OCI-LY7 (cell line): ENCODE results near the gene ECE1. TPM values are rescaled to one million over a fixed set of nuclear protein-coding genes. Genes with fewer than 3 reads are reported as not detected.

ENCODE experiments used
- BruUV-seq: library from RNA; stranded (reverse); fragments of 400-500 nt; replicated peaks from 2 replicates; lab custom pipeline; 2021; lab: Mats Ljungman, UMichigan
- CTCF ChIA-PET: fragments of 300-600 bp; sonication (Branson Sonifier 250); formaldehyde crosslinking; loops from one replicate; lab custom pipeline; 2022; ENCODE audit warnings: antibody characterized with exemption; ENCODE audit not compliant: unreplicated experiment; lab: Charles Lee
- POLR2A ChIA-PET: fragments of 300-600 bp; sonication (Branson Sonifier 250); formaldehyde crosslinking; loops from one replicate; lab custom pipeline; 2022; ENCODE audit warnings: antibody characterized with exemption; lab: Charles Lee
- DNase-seq: peaks from one replicate; pipeline ENCODE4 v3.0.0-alpha.2; 2015; ENCODE audit warnings: low spot score
- H2AFZ ChIP-seq: fragments of 200-600 bp; sonication (generic), shearing (Covaris generic); 2 replicates; pipeline ENCODE4 v1.6.1; 2014; ENCODE audit warnings: mild to moderate bottlenecking, antibody characterized with exemption, low read length, moderate library complexity
- H3K27ac ChIP-seq: fragments of 200-600 bp; sonication (generic); 2 replicates; pipeline ENCODE4 v1.5.1; 2014; ENCODE audit warnings: mixed run types, low read depth, mild to moderate bottlenecking, moderate library complexity, low read length, inconsistent platforms; ENCODE audit not compliant: poor library complexity, severe bottlenecking
- H3K36me3 ChIP-seq: fragments of 200-600 bp; sonication (generic); 2 replicates; pipeline ENCODE4 v1.6.1; 2014; ENCODE audit warnings: mild to moderate bottlenecking, antibody characterized with exemption, low read length, moderate library complexity, mixed read lengths; ENCODE audit not compliant: insufficient read depth
- H3K4me1 ChIP-seq: fragments of 200-600 bp; sonication (generic); 2 replicates; pipeline ENCODE4 v1.5.1; 2014; ENCODE audit warnings: mild to moderate bottlenecking, low read length; ENCODE audit not compliant: insufficient read depth, poor library complexity, severe bottlenecking
- H3K4me2 ChIP-seq: fragments of 200-600 bp; sonication (generic); 2 replicates; pipeline ENCODE4 v1.6.1; 2014; ENCODE audit warnings: mild to moderate bottlenecking, low read length
- H3K4me3 ChIP-seq: fragments of 200-600 bp; sonication (generic); 2 replicates; pipeline ENCODE4 v1.5.1; 2014; ENCODE audit warnings: mild to moderate bottlenecking, low read depth, low read length; ENCODE audit not compliant: poor library complexity, severe bottlenecking
- H3K79me2 ChIP-seq: fragments of 200-600 bp; sonication (generic); 2 replicates; pipeline ENCODE4 v1.6.1; 2016; ENCODE audit warnings: low read depth, mild to moderate bottlenecking, low read length, moderate library complexity, mixed read lengths; ENCODE audit not compliant: insufficient read depth
- H3K9me2 ChIP-seq: fragments of 200-600 bp; sonication (generic); 2 replicates; pipeline ENCODE4 v1.6.1; 2016; ENCODE audit warnings: mild to moderate bottlenecking, low read length, mixed read lengths; ENCODE audit not compliant: insufficient read depth
- H3K9me3 ChIP-seq: fragments of 200-600 bp; sonication (generic); 2 replicates; pipeline ENCODE4 v1.6.1; 2014; ENCODE audit warnings: mild to moderate bottlenecking, mixed run types, low read length, mixed read lengths
- H4K20me1 ChIP-seq: fragments of 200-600 bp; sonication (generic); 2 replicates; pipeline ENCODE4 v1.6.1; 2014; ENCODE audit warnings: mild to moderate bottlenecking, antibody characterized with exemption, low read length, moderate library complexity, mixed read lengths; ENCODE audit not compliant: insufficient read depth
- CTCF ChIP-seq: fragments of 200-600 bp; sonication (generic); conservative IDR thresholded peaks from 2 replicates; pipeline ENCODE4 v1.5.1; 2014; ENCODE audit warnings: mild to moderate bottlenecking, antibody characterized with exemption, low read length, moderate library complexity, mixed read lengths
- EZH2phosphoT487 ChIP-seq: fragments of 200-600 bp; sonication (generic); IDR thresholded peaks from 2 replicates; pipeline ENCODE4 v1.6.1; 2018; ENCODE audit warnings: low read depth, borderline replicate concordance, mild to moderate bottlenecking, mixed run types, antibody characterized with exemption, low read length, moderate library complexity, mixed read lengths
- intact Hi-C: fragments of 100-400 bp; cut with micrococcal nuclease; formaldehyde crosslinking; loops from one replicate; pipeline ENCODE4 v1.10.0; 2022; ENCODE audit not compliant: unreplicated experiment
- total RNA-seq, 2 experiments: library from RNA; depleted of rRNA in 1 of 2; stranded (reverse); fragments of >200 nt in 1 of 2; shearing (Covaris generic) in 1 of 2; gene quantifications; 2 replicates each; pipeline ENCODE4 v1.2.3, GENCODE V29; 2014 to 2022

Gene ECE1
- total RNA-seq, 2 experiments from 2014 or later, result 20.0 to 32.8 TPM

GRCh38 chr1:21237446-21238088, 52.7 kb downstream of the ECE1 start:
- Histone ChIP-seq H3K27ac (no peak overlapping the region), H4K20me1 (no peaks in the 10 kb centered on the region), H3K4me2 (no peak overlapping the region), H3K9me3 (no peaks in the 10 kb centered on the region), H3K4me3 (no peak overlapping the region), H3K4me1 (no peaks in the 10 kb centered on the region), H2AFZ (no peak overlapping the region), H3K36me3 (no peaks in the 10 kb centered on the region), H3K9me2 (no peaks in the 10 kb centered on the region), H3K79me2 (no peaks in the 10 kb centered on the region)
- CTCF ChIA-PET, result no interaction called here
- intact Hi-C loops, result loop anchor here (10.0 kb wide), 1 partner anchor 337 kb away; no protein-coding TSS in a partner anchor
- DNase-seq, result no peak
- TF ChIP-seq EZH2phosphoT487 (no peak), CTCF (no peak)
- POLR2A ChIA-PET, result no interaction called here
- BruUV-seq, result no TSS peak

GRCh38 chr1:21236178-21236577, 54.1 kb downstream of the ECE1 start:
- H3K4me2 ChIP-seq, result no peak overlapping the region
- no peaks in the 10 kb centered on the region for H4K20me1 ChIP-seq
- intact Hi-C loops, result loop anchor here (10.0 kb wide), 1 partner anchor 339 kb away; no protein-coding TSS in a partner anchor
- H3K27ac ChIP-seq, result no peak overlapping the region
- H3K4me3 ChIP-seq, result no peak overlapping the region
- no peaks in the 10 kb centered on the region for H3K4me1 ChIP-seq
- H2AFZ ChIP-seq, result no peak overlapping the region
- CTCF ChIA-PET, result no interaction called here
- no peaks in the 10 kb centered on the region for H3K9me2 ChIP-seq
- no peak for TF ChIP-seq CTCF
- TF ChIP-seq EZH2phosphoT487, result no peak
- H3K79me2 ChIP-seq, result no peaks in the 10 kb centered on the region
- DNase-seq, result no peak
- no peaks in the 10 kb centered on the region for H3K9me3 ChIP-seq
- no TSS peak for BruUV-seq
- POLR2A ChIA-PET, result no interaction called here
- no peaks in the 10 kb centered on the region for H3K36me3 ChIP-seq

GRCh38 chr1:21234779-21235178, 55.5 kb downstream of the ECE1 start:
- BruUV-seq, result no TSS peak
- intact Hi-C loops, result loop anchor here (5.0 to 10.0 kb wide), 2 partner anchors 340 to 423 kb away; no protein-coding TSS in a partner anchor
- POLR2A ChIA-PET, result no interaction called here
- Histone ChIP-seq H3K79me2 (no peaks in the 10 kb centered on the region), H3K4me2 (no peak overlapping the region), H3K27ac (no peak overlapping the region), H3K9me2 (no peaks in the 10 kb centered on the region), H3K36me3 (no peaks in the 10 kb centered on the region), H3K4me1 (no peaks in the 10 kb centered on the region), H3K4me3 (no peak overlapping the region), H2AFZ (no peak overlapping the region), H4K20me1 (no peaks in the 10 kb centered on the region), H3K9me3 (no peaks in the 10 kb centered on the region)
- CTCF ChIA-PET, result no interaction called here
- no peak for TF ChIP-seq CTCF
- TF ChIP-seq EZH2phosphoT487, result no peak
- no peak for DNase-seq
